Stimulated activated CD8-positive, alpha-beta memory T cell treated with anti-CD3 and anti-CD28 coated beads, Interleukin-7, amount 100 ng/mL, for 1 hour (primary cell): Measurements from ENCODE around the gene OFD1.

ENCODE experiments used
- DNase-seq, 2 donors: peaks; one replicate each; pipeline ENCODE4 v3.0.0-alpha.2; 2020; ENCODE audit warnings: low read depth in 2 of 2

The OFD1 gene

DNA sequence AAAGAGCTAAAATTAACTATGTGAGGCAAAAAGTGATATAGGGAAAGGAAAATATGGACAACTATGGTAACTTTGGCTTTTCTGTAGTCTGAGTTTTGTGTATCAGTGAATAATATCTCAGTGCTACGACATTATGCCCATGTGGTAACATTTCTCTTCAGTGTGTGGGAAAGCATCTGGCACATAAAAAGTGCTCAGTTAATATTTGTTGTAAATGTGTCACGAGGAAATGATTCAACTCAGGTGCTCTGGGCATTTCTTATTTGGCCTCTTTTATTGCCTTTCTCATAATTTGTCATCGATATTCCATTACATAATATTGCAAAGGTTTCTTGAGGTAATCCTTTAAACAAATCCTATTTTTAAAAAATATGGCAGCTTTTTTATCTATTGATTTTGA, 17.6 kb downstream of the OFD1 start:
- DNase-seq = no peak

DNA sequence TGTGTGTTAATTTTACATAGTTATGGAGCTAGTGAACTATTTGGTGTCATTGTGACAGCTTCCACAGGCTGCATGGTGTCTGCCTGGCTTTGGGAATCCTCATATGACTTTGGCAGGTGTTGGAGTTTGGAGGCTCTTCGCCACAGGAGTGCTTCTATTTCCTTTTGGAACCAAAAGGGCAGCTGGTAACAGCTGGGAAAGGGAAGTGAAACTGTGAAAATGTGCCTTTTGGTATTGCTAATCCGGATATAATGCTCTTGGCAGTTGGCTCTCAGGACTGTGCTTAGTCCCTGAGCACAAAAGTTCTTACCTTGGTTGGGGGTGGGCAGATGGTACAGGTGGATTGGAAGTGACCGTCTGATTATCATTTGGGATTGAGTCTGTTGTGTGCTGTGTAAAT, 18.1 kb downstream of the OFD1 start:
- no peak for DNase-seq

DNA sequence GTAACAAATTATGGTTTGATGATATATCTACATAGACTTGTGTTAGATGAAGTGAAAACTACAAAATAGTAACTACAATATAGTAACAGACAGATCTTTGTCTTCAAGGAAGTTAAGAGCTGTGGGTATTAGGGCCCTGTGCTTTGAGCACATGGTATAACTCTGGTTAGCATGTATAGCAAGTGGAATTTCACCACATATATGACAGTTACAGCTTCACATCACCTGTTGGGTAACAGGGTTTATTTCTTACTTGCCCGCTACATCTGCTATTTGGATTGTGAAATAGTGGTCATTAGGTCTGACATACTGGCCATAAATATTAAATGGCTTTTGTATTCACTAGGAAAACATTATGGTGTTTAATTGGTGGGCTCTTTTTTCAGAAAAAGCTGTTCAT, 20.2 kb downstream of the OFD1 start:
- DNase-seq = no peak

DNA sequence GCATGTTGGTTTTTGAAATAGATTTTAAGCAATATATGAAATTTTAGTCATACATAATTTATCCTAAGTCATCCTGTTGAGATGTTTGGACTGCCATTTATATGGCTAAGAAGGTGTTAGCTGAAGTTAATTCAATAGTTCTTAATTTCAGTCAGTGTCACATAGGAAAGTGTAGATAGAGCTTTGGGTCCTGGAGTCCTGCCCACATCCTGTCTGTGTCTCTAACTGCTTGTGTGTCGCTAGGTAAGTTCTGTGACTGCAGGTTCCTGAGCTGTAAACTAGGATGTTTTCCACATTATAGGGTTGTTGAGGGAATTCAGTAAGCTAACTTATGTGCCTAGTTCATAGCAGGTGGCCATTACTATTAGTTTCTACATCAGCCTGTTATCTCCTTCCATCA, 20.7 kb downstream of the OFD1 start:
- DNase-seq = no peak

DNA sequence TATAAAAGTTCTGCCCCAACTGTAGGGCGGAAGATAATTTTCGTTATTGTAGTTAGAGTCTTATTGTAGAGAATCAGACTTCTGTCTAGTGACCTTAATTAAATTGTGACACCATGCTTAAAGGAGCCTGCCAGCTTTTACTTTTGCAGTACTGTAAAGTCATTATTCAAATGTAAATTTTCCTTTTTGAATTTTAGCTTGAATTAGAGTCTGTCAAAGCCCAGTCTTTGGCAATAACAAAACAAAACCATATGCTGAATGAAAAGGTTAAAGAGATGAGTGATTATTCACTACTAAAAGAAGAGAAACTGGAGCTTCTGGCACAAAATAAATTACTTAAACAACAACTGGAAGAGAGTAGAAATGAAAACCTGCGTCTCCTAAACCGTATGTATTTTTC, 21.8 kb downstream of the OFD1 start:
- no peak for DNase-seq

DNA sequence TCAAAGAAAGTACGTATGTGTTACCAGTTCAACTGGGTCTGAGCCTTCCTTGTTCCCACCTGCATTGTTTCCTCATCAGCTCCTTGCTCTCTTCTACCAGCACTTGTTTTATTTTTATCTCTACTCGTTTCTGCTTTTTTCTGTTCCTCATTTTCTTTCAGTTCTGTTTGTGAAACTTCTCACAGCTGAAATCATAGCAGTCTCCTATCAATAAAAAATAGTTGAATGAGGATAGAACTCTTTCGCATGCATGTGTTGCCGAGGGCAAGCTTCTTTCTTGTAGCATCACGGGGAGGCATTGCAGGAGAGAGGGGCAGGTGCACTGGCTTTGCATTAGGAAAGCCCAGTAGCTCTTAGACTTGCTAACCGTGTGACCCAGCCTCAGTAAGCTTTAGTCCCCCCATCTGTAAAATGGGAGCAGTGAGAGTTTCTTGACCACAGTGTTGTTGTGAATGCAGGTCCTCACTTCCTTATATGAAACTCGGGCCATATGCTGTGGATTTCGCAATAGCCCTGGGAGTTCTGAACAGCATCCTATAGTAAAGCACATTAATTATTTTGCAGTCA, 24.7 kb downstream of the OFD1 start:
- no peak for DNase-seq

DNA sequence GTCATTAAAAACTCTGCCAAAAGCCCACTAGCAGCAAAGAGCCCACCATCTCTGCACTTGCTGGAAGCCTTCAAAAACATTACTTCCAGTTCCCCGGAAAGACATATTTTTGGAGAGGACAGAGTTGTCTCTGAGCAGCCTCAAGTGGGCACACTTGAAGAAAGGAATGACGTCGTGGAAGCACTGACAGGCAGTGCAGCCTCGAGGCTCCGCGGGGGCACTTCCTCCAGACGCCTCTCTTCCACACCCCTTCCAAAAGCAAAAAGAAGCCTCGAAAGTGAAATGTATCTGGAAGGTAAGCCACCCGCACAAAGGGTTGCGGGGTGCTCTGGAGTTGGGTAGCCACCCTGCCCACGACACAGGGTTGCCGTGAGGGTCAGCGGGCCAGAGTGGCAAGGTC, 25.9 kb downstream of the OFD1 start:
- DNase-seq = no peak

DNA sequence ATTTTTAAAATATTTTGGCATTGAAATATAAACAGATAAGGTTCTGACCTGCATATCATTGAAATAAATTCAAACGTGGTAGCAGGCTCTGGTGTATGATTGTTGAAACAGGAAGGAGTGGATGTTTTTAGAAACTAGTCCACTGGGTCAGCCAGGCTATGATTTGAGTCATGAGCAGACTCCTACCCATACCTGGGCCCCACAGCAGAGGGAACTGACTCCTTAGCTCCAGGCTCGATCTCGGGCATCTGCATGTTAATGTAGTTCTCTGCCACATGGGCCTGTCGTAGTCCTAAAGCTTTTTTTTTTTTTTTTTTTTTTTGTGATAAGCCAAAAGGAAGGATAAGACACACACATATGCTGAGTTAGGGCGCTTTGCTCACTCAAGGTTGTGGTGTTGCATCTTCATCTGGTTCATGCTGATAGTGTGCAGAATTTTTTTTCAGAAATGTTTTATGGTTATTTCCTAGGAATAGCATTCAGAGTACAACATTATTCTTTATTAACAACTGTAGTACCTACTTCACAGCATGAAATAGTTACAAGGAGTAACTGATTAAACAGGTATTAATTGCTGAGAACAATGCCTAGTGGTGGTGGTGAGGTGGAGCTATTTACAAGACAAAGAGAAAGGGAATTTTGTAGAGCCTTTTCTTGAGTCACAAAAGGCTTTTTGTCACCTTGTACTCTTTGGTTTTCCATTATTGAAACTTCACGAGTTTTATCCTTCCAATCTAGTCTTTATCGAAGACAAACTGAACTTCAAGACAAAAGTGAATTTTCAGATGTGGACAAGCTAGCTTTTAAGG, 27.3 kb downstream of the OFD1 start:
- DNase-seq = no peak

DNA sequence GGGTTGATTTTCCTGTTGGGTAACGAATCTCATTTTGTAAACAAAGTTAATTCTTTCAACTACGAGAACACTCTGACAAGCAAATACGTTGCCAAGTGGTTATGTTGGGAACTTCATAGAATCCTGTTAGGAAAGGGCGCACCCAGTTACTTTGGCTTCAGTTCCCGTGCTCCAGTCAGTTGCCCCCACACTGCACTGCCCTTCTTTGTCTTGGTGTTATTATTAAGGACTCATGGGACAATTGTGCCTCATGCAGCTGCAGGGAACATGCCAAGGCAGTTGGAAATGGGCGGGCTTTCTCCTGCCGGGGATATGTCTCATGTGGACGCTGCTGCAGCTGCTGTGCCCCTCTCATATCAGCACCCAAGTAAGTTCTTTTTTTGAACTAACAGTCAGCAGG, 28.9 kb downstream of the OFD1 start:
- no peak for DNase-seq

DNA sequence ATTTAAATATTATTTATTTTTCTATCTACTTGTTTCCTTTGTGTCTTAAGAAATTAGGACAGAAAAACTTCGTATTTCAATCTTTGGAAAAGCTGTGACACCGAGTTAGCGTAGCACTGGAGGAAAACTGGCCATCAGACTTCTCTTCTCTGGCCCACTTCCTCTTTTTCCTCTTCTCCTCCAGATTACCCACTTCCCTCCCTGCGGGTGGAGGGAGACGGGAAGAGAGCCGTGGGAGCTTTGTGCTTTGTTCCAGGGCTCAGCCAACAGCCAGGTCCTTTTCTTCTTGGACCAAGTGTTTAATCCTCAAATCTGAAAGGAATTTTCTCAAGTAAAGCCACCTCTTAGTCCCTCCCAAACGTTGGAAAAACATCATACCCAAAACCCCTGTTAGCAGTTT, 29.7 kb downstream of the OFD1 start:
- DNase-seq = no peak

DNA sequence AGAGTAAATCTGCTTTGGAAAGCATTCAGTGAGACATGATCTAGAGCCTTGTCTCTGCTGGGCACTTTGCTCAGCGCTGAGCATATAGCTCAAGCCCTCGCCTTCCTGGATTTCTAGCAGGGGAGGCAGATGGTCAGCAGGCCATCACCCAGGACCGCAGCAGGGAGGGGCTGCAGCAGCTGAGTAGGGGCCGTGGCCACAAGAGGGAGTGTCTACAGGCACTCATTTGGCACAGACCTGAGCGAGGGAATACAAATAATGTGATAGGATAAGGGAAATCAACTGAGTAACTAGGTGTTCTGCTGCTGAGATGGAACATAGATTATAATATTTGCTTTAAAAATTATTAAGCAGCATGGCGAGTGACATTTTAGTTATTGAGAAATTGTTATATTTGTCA, 30.2 kb downstream of the OFD1 start:
- DNase-seq = no peak

DNA sequence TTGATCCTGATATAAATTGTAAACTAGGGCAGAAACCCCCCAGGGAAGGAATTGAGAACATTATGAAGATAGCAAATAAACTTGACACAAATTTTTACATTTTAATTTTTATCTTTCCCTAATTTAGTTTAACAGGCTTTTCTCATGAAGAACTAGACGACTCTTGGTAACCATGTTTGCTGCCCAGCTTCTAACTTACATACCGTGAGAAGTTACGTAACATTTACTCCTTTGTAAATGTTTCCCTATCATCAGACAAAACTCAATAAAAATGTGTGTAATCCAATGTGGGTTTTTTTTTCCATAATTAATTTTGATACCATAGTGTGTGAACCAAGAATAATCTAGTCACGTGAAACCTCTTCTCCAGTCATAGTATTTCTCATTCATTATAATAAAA, 34.4 kb downstream of the OFD1 start:
- DNase-seq = no peak

DNA sequence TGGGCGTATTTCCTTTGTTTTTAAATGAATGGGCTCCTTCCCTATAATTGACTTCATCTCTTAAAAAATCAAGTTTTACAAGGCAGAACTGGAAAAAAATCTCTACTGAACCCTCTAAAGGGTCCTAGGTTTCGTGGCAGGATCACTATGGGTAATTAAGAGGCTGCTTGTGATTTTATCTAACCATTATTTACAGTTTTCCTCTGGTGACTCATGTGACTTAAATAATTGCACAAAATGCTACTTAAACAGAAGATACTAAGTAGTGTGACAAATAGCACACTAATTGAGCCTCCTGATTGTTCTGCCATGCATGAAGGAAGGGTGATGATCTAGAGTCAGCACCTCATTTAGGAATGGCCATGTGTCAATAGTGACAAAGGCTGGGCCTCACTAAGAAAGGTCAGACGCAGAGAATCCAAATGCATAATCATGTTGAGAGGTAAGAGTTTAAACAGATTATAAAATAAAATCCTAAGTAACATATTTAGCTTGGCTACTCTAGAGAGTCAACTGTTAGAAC, 35.5 kb downstream of the OFD1 start:
- DNase-seq = no peak

DNA sequence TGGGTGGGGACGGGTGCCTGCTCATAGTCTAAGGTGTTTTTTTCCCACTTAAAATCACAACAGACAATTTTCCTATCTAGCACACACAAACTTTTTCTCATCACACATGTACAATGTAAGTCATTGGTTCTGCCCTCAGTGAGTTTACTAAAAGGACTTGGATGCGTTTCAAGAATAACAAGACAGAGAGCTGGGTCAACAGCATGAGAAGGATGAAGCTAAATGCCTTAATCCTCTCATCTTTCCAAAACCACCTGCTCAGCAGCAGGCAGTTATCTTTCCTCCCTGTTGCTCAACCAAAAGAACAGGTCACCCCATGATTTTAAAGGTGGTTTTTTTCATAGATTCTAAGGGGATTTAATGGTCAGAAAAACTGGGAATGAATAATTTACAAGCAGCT, 40.1 kb downstream of the OFD1 start:
- no peak for DNase-seq

DNA sequence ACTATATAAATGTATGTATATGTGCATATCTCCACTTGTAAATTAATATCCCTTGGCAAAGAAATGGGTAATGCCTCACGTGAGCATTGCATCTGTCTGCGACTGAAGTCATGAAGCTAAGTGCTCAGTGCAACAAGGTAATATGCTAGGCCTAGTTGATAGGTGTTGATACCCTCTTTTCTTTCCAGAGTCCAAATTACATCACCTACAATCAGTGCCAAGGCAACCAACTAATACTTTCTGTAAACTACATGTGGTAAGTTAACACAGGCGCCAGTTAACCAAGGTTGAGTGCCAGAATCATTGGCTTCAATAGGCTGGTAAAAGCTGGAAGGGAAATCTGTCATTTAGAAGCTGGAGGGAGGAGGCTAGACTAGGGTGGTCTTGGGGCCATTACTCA, 41.3 kb downstream of the OFD1 start:
- no peak for DNase-seq

DNA sequence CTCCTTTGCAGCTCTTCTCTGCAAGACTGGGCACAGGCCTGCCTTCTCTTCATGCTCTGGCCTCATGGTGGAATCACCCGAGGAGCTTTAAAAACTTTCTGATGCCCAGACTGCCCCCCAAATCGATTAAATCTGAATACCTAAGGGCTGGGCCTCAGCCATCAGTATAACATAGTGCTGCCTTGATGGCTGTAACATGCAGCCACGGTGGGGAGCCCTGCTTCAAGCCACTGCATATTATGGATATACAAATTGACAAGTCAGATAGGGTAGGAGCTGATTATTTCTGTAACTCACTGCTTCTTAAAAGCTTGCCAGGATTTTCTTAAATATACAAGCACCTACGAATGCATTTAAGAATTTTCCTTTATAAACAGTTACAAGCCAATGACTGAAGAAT, 41.8 kb downstream of the OFD1 start:
- DNase-seq = no peak

DNA sequence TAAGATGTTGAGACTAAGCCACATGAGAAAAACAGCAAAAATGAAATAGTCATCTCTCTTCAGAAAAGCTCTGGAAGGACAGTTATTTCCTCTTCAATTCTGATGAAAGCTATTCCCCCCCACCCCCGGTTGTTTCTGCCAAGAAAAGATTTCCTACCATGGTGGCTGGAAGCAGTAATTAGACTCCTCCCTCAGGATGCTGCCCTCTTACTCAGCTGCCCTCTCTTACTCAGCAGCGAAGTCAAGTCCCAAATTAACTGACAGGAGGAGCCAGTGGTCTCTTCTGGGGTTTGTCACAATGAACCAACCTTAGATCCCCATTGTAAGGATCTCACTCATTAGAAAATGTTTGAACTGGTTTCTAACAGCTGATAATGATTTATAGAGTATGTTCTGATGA, 44.4 kb downstream of the OFD1 start:
- no peak for DNase-seq

DNA sequence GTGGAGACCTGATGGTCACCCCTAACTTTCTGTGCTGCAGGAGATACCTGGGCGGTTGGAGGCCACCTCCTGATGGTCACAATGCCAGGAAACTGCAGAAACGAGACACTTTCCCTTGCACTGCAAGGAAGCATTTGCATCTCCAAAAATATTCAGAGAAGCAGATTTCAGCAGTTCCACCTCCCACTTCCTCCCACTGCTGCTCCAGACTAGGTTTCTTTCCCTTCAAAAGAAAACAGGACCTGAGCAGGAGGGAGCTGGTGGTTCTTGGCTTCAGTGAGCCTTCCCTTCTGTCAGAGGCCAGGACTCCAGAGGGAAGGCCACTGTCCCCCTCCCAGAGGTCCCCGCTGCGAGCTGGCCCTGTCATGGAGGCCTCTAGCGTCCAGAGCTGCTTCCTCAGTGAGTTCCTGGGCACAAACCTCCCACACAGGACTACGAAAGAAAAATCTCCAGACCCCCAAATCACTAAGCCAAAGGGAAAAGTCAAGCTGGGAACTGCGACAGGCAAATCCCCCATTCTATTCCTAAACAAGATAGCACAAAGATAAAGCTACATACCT, 46.4 kb downstream of the OFD1 start:
- DNase-seq = no peak

DNA sequence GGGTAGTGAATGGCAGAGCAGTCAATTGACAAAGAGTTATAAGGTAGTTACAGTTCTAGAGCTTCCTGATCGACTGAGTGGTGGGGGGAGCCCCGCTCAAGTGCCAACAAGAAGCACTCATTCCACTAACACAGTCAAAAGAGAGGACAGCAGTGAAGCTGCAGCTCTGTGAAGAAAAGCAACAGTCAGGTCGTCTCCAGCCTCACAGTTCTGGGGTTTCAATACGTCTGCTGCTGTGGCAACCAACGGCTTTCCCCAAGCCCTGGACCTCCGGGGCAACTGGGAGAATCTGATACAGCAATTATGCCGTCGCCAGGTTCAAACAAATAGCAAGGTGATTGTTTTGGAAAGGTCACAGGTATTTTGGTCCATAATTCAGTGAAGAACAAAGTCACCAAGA, 51.5 kb downstream of the OFD1 start:
- DNase-seq = no peak

DNA sequence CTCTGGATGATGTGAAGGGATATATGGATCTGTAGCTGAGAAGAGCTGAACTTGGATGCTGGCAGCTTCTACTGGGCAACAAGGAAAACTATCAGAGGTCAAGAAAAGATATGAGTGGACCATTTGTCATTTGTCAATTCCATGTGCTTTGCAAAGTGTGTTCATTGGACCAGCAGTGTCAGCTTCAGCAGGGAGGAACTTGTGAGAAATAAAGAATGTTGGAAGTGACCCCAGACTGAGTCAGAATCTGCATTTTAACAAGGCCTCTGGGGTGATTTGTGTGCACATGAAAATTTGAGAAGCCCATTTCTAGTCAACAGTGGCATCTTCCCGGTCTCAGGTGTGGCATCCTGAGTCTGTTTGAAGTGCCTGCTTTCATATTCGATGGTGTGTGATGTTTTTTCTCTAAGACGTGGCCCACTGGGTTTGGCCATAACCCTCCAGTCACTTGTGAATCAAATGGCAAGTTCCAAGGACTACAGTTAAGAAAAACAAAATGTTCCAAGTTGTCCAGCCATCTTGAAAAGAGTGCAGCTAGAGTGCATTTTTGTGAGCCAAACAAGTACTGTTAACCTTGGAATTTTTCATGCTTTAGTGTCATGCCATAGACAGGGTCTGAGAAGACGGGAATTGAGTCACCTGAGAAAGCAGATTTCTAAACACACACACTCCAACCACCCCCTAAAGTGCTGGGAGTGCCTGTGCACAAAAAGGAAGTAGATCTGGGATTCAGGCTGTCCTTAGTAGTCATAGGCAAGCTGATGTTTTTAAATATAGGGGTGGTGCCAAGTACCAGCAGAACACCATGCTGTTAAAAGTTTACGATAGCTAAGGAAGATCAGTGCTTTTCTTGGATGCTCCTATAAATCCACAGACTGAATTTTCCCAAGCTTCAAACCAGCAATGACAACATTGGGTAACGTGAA, 55.9 kb downstream of the OFD1 start:
- no peak for DNase-seq

DNA sequence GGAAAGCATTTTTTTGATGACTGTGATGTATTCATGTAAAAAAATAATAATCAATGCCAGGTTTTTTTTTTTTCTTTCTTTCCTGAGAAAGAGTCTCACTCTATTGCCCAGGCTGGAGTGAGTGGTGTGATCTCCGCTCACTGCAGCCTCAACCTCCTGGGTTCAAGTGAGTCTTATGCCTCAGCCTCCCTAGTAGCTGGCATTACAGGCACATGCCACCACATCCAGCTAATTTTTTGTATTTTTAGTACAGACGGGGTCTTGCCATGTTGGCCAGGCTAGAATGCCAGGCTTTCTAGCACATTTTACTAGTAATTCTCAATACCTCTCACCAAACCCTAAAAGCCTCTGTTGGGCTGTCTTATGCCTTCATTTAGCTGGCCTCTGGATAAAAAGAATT, 56.6 kb downstream of the OFD1 start:
- no peak for DNase-seq

DNA sequence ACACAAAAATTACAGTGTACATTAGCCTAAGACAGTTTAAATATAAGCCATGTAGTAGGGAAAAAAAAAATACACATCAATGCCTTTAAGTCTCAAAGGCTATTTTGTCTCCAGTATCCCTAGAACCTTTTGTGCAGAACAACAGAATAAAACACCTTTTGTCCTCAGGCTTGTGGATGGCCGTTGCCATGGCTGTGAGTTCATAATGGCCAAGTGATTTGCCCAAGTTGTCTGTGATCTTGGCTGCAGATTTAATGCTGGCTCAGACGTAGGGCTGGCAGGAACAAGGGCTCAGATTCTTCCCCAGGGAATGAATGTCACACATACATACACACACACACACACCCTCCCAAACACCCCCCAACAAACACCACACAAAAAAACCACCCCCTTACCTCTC, 57.0 kb downstream of the OFD1 start:
- DNase-seq = no peak
